SK-N-SH treated with all-trans-retinoic acid at 6 μM for 48 hours (cell line): ENCODE measurements around the gene CPNE2.
"Not testable (repeated sequence)": the region's sequence is repeated elsewhere in the genome, so short reads cannot be mapped to it uniquely, and the experiment has no call there.

ENCODE experiments used
- ATAC-seq: fragments of 200-7000 bp; cut with Tn5 transposase; 3 replicates; pipeline ENCODE4 v1.9.1; 2020; ENCODE audit warnings: mild to moderate bottlenecking, moderate library complexity
- ARNTL ChIP-seq: fragments of 450-650 bp; formaldehyde crosslinking; IDR thresholded peaks from 2 replicates; pipeline ENCODE4 v1.5.0; 2020; ENCODE audit warnings: low read depth, mild to moderate bottlenecking, moderate library complexity, borderline replicate concordance
- BACH2 ChIP-seq: fragments of 250-450 bp; sonication (Bioruptor Pico); IDR thresholded peaks from 2 replicates; pipeline ENCODE4 v1.9.0; 2021; ENCODE audit warnings: mild to moderate bottlenecking, borderline replicate concordance
- CSRNP3 ChIP-seq: fragments of 250-450 bp; sonication (Bioruptor Pico); IDR thresholded peaks from 2 replicates; pipeline ENCODE4 v1.5.1; 2021; ENCODE audit warnings: mild to moderate bottlenecking, moderate library complexity
- ESRRG ChIP-seq: fragments of 250-450 bp; sonication (Bioruptor Pico); IDR thresholded peaks from 2 replicates; pipeline ENCODE4 v1.6.1; 2021; ENCODE audit warnings: mild to moderate bottlenecking
- GLIS3 ChIP-seq: fragments of 250-450 bp; sonication (Bioruptor Pico); IDR thresholded peaks from 2 replicates; pipeline ENCODE4 v1.5.0; 2020; ENCODE audit warnings: mild to moderate bottlenecking, moderate library complexity
- ISL1 ChIP-seq: fragments of 250-450 bp; sonication (Bioruptor Pico); IDR thresholded peaks from 2 replicates; pipeline ENCODE4 v2.1.2; 2022; ENCODE audit warnings: mild to moderate bottlenecking, moderate library complexity
- OSR1 ChIP-seq: fragments of 250-450 bp; sonication (Bioruptor Pico); IDR thresholded peaks from 2 replicates; pipeline ENCODE4 v1.8.0; 2022; ENCODE audit warnings: moderate library complexity, mild to moderate bottlenecking, inconsistent platforms
- POU6F1 ChIP-seq: fragments of 250-450 bp; sonication (Bioruptor Pico); IDR thresholded peaks from 2 replicates; pipeline ENCODE4 v1.8.0; 2021; ENCODE audit warnings: low read depth, mild to moderate bottlenecking, moderate library complexity, borderline replicate concordance
- PPARA ChIP-seq: fragments of 250-450 bp; sonication (Bioruptor Pico); IDR thresholded peaks from 2 replicates; pipeline ENCODE4 v1.5.0; 2020; ENCODE audit warnings: mild to moderate bottlenecking, borderline replicate concordance
- RARB ChIP-seq: fragments of 250-450 bp; sonication (Bioruptor Pico); IDR thresholded peaks from 2 replicates; pipeline ENCODE4 v1.8.0; 2021; ENCODE audit warnings: mild to moderate bottlenecking, moderate library complexity
- SNAI2 ChIP-seq: fragments of 250-450 bp; sonication (Bioruptor Pico); IDR thresholded peaks from 2 replicates; pipeline ENCODE4 v1.5.0; 2020; ENCODE audit warnings: mild to moderate bottlenecking, moderate library complexity
- TCF4 ChIP-seq: fragments of 250-450 bp; sonication (Bioruptor Pico); IDR thresholded peaks from 2 replicates; pipeline ENCODE4 v1.8.0; 2021; ENCODE audit warnings: mild to moderate bottlenecking, moderate library complexity, borderline replicate concordance
- TOX ChIP-seq: fragments of 250-450 bp; sonication (Bioruptor Pico); IDR thresholded peaks from 2 replicates; pipeline ENCODE4 v1.8.0; 2021; ENCODE audit warnings: mild to moderate bottlenecking, moderate library complexity, borderline replicate concordance
- ZFP30 ChIP-seq: fragments of 450-650 bp; formaldehyde crosslinking; IDR thresholded peaks from 2 replicates; pipeline ENCODE4 v1.5.0; 2022; ENCODE audit warnings: mild to moderate bottlenecking, moderate library complexity
- ZNF565 ChIP-seq: fragments of 450-650 bp; formaldehyde crosslinking; conservative IDR thresholded peaks from 2 replicates; pipeline ENCODE4 v1.5.0; 2020; ENCODE audit warnings: low read depth, mild to moderate bottlenecking, moderate library complexity
- ZNF70 ChIP-seq: fragments of 450-650 bp; formaldehyde crosslinking; IDR thresholded peaks from 2 replicates; pipeline ENCODE4 v1.5.0; 2020; ENCODE audit warnings: mild to moderate bottlenecking, moderate library complexity
- ZNF8 ChIP-seq: fragments of 450-650 bp; formaldehyde crosslinking; IDR thresholded peaks from 2 replicates; pipeline ENCODE4 v1.5.0; 2020; ENCODE audit warnings: mild to moderate bottlenecking, moderate library complexity
- TF ChIP-seq, protein P1 (sequence below): fragments of 250-450 bp; sonication (Bioruptor Pico); IDR thresholded peaks from 2 replicates; pipeline ENCODE4 v1.8.0; 2020; ENCODE audit warnings: mild to moderate bottlenecking, moderate library complexity, borderline replicate concordance
- TF ChIP-seq, protein P2 (sequence below): fragments of 250-450 bp; sonication (Bioruptor Pico); IDR thresholded peaks from 2 replicates; pipeline ENCODE4 v1.5.0; 2020; ENCODE audit warnings: mild to moderate bottlenecking, moderate library complexity

Gene CPNE2

DNA sequence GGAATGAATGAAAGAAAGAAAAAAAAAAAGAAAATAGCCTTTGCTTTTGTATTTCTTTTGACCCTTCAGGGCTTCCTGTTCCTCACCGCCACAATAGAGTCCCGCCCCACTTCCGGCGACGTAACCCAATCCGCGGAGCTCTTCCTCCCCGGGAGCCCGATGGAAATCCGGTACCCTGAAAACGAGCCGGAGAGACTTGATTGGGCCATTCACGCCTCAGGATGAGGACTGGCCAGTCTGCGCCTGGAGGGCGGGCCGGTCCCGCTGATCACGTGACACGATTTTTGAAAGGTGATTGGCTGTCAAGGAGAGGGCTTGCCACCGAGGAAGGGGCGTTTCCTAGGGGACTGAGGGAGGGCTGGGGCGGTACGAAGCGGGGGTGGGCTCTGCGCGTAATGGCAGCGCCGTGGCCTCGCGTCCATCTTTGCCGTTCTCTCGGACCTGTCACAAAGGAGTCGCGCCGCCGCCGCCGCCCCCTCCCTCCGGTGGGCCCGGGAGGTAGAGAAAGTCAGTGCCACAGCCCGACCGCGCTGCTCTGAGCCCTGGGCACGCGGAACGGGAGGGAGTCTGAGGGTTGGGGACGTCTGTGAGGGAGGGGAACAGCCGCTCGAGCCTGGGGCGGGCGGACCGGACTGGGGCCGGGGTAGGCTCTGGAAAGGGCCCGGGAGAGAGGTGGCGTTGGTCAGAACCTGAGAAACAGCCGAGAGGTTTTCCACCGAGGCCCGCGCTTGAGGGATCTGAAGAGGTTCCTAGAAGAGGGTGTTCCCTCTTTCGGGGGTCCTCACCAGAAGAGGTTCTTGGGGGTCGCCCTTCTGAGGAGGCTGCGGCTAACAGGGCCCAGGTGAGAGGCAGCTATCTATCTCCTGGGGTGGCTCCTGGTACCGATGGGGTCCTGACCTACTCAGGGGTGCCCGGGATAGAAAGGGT lies 93.8 kb downstream of the CPNE2 start, which contains the start of the genes PSME3IP1 and RSPRY1:
PSME3IP1 (minus strand) TSS at position 95 of the 927 bp plus-strand sequence. CDS start 12,185 bp downstream, outside the sequence.
RSPRY1 (plus strand) TSS at position 385 of the 927 bp plus-strand sequence. CDS start 18,330 bp downstream, outside the sequence.
- no peak for TF ChIP-seq OSR1 (CRISPR knock-in tag)
- no peak for TF ChIP-seq TOX (CRISPR knock-in tag)
- TF ChIP-seq SNAI2 (CRISPR knock-in tag): no peak
- no peak for TF ChIP-seq PPARA (CRISPR knock-in tag)
- TF ChIP-seq ZNF8 (CRISPR knock-in tag): no peak
- no peak for TF ChIP-seq ESRRG (CRISPR knock-in tag)
- no peak for TF ChIP-seq ISL1 (CRISPR knock-in tag)
- no peak for TF ChIP-seq POU6F1 (CRISPR knock-in tag)
- TF ChIP-seq ZFP30 (CRISPR knock-in tag): no peak
- no peak for TF ChIP-seq ZNF565 (CRISPR knock-in tag)
- no peak for TF ChIP-seq ZNF70
- no peak for TF ChIP-seq BACH2 (CRISPR knock-in tag)
- no peak for TF ChIP-seq CSRNP3 (CRISPR knock-in tag)
- TF ChIP-seq, protein P1, sequence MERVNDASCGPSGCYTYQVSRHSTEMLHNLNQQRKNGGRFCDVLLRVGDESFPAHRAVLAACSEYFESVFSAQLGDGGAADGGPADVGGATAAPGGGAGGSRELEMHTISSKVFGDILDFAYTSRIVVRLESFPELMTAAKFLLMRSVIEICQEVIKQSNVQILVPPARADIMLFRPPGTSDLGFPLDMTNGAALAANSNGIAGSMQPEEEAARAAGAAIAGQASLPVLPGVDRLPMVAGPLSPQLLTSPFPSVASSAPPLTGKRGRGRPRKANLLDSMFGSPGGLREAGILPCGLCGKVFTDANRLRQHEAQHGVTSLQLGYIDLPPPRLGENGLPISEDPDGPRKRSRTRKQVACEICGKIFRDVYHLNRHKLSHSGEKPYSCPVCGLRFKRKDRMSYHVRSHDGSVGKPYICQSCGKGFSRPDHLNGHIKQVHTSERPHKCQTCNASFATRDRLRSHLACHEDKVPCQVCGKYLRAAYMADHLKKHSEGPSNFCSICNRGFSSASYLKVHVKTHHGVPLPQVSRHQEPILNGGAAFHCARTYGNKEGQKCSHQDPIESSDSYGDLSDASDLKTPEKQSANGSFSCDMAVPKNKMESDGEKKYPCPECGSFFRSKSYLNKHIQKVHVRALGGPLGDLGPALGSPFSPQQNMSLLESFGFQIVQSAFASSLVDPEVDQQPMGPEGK (CRISPR knock-in tag): no peak
- TF ChIP-seq ARNTL: no peak
- TF ChIP-seq, protein P2, sequence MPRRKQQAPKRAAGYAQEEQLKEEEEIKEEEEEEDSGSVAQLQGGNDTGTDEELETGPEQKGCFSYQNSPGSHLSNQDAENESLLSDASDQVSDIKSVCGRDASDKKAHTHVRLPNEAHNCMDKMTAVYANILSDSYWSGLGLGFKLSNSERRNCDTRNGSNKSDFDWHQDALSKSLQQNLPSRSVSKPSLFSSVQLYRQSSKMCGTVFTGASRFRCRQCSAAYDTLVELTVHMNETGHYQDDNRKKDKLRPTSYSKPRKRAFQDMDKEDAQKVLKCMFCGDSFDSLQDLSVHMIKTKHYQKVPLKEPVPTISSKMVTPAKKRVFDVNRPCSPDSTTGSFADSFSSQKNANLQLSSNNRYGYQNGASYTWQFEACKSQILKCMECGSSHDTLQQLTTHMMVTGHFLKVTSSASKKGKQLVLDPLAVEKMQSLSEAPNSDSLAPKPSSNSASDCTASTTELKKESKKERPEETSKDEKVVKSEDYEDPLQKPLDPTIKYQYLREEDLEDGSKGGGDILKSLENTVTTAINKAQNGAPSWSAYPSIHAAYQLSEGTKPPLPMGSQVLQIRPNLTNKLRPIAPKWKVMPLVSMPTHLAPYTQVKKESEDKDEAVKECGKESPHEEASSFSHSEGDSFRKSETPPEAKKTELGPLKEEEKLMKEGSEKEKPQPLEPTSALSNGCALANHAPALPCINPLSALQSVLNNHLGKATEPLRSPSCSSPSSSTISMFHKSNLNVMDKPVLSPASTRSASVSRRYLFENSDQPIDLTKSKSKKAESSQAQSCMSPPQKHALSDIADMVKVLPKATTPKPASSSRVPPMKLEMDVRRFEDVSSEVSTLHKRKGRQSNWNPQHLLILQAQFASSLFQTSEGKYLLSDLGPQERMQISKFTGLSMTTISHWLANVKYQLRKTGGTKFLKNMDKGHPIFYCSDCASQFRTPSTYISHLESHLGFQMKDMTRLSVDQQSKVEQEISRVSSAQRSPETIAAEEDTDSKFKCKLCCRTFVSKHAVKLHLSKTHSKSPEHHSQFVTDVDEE (CRISPR knock-in tag): no peak
- no peak for TF ChIP-seq RARB
- TF ChIP-seq TCF4 (CRISPR knock-in tag): no peak
- TF ChIP-seq GLIS3 (CRISPR knock-in tag): no peak
- peak; percentile 96 for ATAC-seq

DNA sequence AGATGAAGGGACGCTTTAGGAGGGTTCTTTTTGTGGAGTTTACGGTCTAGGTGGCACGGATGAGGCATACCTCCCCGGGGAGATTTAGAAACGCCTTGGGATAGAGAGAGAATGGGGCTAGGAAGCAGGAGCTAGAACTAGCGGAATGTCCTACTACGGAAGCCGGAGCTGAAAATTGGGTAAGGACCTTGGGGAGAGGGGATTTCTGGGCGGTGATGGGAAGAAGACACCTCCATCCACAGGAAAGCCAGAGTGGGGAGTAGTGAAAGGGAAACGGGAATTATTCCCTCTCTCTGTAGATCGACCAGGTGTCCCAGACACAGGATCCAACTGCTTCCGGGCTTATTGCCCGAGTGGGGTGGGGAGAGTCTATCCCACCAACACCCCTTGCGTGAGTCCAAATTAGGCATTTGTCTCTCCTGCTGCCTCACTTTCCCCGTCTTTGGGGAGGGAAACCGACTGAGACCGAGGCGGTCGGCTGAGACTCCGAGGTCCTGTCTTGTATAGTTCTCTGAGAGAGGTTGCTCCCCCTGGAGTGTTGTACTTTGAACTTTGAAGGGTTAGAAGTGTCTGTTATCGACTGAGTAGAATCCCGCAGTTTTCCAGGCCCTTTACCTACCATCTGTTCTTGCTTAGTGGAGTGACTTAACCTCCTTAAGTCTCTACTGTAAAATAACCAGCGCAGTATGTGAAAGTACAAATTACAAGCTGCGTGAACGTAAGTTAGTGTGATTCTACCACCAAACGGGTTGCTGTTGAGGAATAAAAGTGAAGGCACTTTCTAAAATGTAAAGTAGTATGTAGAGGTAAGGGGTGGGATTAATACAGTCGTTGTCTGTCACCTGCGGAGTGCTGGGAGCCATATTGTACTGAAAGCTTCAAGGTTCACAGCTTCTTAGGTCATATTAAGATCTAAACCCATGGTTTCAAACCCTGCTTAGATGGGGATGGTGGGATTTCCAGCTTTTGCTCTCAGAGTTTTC lies 94.8 kb downstream of the CPNE2 start:
- TF ChIP-seq ZNF8 (CRISPR knock-in tag): no peak
- TF ChIP-seq, protein P2 (CRISPR knock-in tag): no peak
- TF ChIP-seq ARNTL: no peak
- no peak for TF ChIP-seq OSR1 (CRISPR knock-in tag)
- TF ChIP-seq, protein P1 (CRISPR knock-in tag): no peak
- no peak for TF ChIP-seq PPARA (CRISPR knock-in tag)
- TF ChIP-seq ZNF565 (CRISPR knock-in tag): no peak
- peak; percentile 18 for ATAC-seq

DNA sequence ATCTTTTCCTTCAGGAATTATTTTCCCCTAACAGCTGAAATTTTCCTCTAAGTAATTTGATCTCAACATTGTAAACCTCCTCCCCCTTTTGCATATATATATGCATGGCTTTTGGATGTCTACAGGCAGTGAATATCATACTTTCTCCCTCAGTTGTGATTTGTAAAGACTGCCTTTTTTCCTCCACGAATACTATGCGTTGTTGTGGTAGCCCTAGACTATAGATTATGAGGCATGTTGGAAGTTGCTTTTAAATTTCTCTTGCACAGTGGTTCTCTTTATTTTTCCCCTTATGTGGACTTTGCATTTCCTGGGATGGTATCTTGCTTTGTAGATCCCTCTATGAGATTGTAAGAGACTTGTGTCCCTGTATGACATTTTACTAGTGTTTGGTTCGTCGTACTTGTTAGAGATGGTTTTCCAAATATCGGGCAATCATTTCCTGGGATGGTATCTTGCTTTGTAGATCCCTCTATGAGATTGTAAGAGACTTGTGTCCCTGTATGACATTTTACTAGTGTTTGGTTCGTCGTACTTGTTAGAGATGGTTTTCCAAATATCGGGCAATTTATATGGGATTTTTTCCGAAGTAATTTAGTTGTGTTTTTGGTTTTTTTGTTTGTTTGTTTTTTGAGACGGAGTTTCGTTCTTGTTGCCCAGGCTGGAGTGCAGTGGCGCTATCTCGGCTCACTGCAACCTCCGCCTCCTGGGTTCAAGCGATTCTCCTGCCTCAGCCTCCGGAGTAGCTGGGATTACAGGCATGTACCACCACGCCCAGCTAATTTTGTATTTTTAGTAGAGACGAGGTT lies 95.7 kb downstream of the CPNE2 start:
- not testable (repeated sequence) for ATAC-seq
